Lower leg skin (tissue), 3 donors: ENCODE data around the gene P2RY2.

Experiments used
- POLR2A ChIP-seq, 2 donors: fragments of 450-650 bp; IDR thresholded peaks; one replicate each; pipeline ENCODE4 v1.6.1; 2016 to 2017; ENCODE audit warnings: antibody characterized with exemption in 2 of 2, mild to moderate bottlenecking in 1 of 2, moderate library complexity in 1 of 2
- TF ChIP-seq, protein P1 (sequence below), 3 donors: fragments of 450-650 bp; IDR thresholded peaks; one replicate each; pipeline ENCODE4 v1.5.1; 2016; ENCODE audit warnings: antibody characterized with exemption in 3 of 3, mild to moderate bottlenecking in 3 of 3, moderate library complexity in 2 of 3

GRCh38 chr11:73229321-73229895, 11.3 kb downstream of the P2RY2 start:
- TF ChIP-seq, protein P1, sequence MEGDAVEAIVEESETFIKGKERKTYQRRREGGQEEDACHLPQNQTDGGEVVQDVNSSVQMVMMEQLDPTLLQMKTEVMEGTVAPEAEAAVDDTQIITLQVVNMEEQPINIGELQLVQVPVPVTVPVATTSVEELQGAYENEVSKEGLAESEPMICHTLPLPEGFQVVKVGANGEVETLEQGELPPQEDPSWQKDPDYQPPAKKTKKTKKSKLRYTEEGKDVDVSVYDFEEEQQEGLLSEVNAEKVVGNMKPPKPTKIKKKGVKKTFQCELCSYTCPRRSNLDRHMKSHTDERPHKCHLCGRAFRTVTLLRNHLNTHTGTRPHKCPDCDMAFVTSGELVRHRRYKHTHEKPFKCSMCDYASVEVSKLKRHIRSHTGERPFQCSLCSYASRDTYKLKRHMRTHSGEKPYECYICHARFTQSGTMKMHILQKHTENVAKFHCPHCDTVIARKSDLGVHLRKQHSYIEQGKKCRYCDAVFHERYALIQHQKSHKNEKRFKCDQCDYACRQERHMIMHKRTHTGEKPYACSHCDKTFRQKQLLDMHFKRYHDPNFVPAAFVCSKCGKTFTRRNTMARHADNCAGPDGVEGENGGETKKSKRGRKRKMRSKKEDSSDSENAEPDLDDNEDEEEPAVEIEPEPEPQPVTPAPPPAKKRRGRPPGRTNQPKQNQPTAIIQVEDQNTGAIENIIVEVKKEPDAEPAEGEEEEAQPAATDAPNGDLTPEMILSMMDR (IDR thresholded peaks at IDR 0.05) = no peak
- no peak for TF ChIP-seq POLR2A (IDR thresholded peaks at IDR 0.05)
